GM10266 (cell line): ENCODE data around the gene RFT1.

Experiments used
- DNase-seq: peaks from one replicate; pipeline ENCODE4 v3.0.0; 2012; ENCODE audit errors: extremely low spot score
- CTCF ChIP-seq: IDR thresholded peaks from 2 replicates; pipeline ENCODE4 v1.5.1; 2012; ENCODE audit warnings: mild to moderate bottlenecking, low read depth; ENCODE audit not compliant: control insufficient read depth, insufficient read depth; ENCODE audit errors: missing control alignments

RFT1 gene

DNA sequence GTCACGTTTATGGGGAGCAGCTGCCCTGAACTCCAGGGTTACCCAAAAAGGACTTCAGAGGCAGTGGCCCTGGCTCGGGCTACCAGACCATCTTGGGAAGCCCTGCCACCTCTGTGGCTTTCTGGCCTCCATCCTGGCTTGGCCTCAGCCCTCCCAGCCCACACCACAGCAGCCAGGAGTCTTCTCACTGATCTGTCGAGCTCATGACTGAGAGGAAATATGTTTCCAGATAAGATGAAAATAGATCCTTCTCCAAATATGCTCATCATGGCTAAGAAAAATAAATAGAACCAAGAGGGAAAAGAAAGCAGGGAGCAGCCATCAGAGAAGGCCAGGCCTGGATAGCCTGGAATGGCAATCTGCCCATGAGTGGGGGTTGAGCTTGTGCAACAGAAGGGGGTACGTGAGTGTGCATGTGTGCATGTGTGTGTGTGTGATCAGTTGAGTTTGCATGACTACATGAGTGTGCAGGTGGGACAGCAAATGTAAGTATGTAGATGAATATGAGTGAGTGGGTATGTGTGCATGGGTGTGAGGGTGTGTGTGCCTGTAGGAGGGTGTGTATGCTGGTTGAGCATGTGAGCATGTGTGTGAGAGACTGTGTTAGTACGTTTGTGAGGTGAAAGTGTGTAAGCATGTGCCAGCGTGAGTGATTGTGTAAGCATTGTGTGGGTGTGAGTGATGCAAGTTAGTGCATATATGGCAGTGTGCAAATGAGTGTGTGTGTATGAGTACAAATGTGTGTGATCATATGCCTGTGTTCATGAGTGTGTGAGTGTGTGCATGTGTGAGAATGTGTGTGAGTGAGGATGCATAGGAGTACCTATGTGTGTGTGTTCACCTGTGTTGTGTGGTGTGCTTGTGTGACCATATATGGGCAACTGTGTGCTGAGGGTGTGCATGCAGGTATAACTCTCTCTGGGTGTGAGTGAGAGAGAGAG lies 9.9 kb upstream of the RFT1 start:
- DNase-seq = no peak
- TF ChIP-seq CTCF = no peak

DNA sequence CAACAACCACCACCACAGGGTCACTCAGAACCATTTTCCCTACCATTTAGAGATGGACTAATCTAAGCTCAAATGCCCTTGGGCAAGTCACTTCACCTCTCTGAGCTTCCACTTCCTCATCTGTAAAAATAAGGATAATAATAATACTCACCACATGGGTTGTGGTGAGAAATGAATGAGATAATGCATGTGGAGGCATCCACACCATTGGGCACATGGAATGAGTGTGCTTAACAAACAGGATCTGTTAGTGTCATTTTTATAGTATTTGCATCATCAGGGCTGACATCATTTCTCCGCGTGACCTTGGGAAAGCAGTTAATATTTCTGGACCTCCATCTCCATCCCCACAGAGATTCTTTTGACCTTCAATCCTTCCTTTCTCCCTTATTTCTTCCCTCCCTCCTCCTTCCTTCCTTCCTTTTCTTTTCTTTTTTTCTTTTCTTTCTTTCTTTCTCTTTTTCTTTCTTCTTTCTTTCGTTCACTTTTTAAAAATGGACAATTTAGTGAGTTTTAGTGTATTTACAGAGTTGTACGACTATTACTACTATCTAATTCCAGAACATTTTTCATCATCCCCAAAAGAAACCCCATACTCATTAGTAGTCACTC lies 7.7 kb upstream of the RFT1 start:
- TF ChIP-seq CTCF = no peak
- no peak for DNase-seq

GRCh38 chr3:53137221-53137620 lies 7.0 kb upstream of the RFT1 start:
- no peak for TF ChIP-seq CTCF
- no peak for DNase-seq

- TF ChIP-seq CTCF = peak; percentile 93
- peak; percentile 79 for DNase-seq
Measured at GRCh38 chr3:53134631-53135232, 4.5 kb upstream of the RFT1 start.

GRCh38 chr3:53132347-53132746 lies 2.1 kb upstream of the RFT1 start:
- no peak for DNase-seq
- TF ChIP-seq CTCF = no peak

DNA sequence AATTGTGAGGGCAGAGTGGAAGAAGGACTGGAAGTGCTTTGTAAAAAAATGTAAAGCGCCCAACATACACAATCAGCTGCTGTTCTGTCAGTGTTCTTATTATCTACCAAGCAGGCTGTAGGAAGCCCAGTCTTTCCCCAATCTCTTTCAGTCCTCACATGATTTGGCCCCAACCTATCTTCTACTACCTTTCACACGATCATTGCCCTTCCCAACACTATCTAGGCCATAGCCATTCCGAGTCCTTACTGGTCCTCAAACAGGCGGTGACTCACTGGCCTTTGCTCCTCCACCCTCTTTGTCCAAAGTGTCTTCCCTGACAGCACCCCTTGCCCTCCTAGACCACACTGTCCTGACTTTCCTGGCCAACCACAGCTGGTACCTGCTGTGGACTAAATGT lies 861 bp upstream of the RFT1 start:
- no peak for TF ChIP-seq CTCF
- no peak for DNase-seq

DNA sequence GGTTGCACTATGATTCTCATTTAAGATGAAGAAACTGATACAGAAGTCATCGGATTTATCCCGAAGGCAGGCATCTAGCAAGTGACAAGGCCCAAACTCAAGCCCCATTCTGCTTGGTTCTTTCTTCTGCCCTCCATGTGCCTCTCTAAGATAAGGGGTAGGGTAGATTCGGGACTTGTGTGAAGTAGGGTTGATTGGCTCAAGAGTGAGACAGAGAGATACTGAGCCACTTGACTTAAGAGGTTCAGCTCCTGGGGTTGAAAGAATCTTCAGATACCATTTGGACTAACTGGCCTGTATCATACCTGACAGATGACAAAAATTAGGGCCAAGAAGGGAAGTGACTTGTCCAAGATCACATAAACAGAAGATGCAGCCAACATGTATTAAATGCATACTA lies 891 bp downstream of the RFT1 start:
- no peak for DNase-seq
- no peak for TF ChIP-seq CTCF
